Stimulated activated CD8-positive, alpha-beta memory T cell treated with anti-CD3 and anti-CD28 coated beads, Interleukin-12 subunit alpha, Interleukin-12 subunit beta, amount 100 ng/mL, for 4 hours (primary cell): ENCODE data around the gene PTS.
"Not testable (repeated sequence)": the region's sequence is repeated elsewhere in the genome, so short reads cannot be mapped to it uniquely, and the experiment has no call there.

ENCODE experiments used
- DNase-seq: peaks from one replicate; pipeline ENCODE4 v3.0.0-alpha.2; 2020; ENCODE audit warnings: low read depth

The PTS gene

DNA sequence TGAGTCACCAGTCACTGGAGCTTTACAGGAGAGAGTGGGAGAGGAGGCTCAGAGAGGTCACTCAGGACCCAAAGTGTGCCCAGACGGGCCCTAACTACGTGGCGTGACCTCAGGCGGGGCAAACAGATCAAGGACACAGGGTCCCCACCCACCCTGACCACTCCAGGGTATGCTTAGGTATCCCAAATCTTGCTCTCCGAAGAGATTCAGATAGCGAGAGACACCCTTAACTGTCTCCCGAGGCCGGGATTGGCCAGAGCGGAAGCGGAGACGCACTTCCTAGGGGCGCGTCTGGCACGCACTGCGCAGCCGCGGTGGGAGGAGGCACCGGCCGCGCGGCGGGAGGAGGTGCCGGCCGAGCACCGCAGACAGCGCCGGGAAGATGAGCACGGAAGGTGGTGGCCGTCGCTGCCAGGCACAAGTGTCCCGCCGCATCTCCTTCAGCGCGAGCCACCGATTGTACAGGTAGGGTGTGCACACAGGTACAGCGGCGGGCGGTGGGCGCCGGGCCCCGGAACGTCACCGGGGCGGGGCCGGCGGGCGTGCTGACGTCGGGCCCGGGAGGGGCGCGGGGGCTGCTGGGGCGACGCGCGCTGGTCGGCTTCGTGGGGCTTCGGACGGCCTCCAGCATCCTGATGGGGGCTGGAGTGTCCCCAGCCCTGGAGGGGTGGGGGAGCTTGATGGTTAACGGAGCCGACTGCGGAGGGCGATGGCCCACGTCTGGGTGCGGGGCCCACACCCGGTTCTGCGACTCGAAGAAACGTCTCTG, at the start of gene PTS:
TSS of gene PTS (plus strand) at position 367 of the 769 bp plus-strand sequence. CDS start at position 383, 16 bp downstream.
- peak; percentile 77 for DNase-seq

- no peak for DNase-seq
These were observed 48.6 kb upstream of the PTS start for GRCh38 chr11:112177589-112177988.

GRCh38 chr11:112178428-112178827, 47.8 kb upstream of the PTS start:
- DNase-seq = no peak

DNA sequence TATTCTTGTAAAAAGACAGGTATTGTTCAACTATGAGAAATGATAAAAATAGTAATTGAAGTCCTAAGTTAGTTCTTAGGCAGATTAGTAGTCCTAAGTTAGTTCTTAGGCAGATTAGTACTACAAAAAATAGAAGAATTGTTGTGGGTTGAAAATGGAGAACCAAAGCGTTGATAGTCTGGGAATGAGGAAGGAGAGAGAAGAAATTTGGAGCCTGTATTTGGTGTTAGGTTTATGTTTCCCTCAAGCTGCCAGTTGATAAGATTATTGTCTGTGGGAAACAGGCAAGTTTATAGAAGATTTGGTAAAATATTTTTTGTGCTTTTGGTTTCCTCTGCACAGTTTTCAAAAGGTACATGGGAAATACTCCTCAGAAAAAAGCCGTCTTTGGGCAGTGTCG, 47.3 kb upstream of the PTS start:
- DNase-seq = no peak

- DNase-seq = no peak
These were observed 46.6 kb upstream of the PTS start for GRCh38 chr11:112179601-112180000.

- no peak for DNase-seq
These were observed 43.4 kb upstream of the PTS start for GRCh38 chr11:112182867-112183266.

GRCh38 chr11:112185883-112186282, 40.3 kb upstream of the PTS start:
- DNase-seq = no peak

DNA sequence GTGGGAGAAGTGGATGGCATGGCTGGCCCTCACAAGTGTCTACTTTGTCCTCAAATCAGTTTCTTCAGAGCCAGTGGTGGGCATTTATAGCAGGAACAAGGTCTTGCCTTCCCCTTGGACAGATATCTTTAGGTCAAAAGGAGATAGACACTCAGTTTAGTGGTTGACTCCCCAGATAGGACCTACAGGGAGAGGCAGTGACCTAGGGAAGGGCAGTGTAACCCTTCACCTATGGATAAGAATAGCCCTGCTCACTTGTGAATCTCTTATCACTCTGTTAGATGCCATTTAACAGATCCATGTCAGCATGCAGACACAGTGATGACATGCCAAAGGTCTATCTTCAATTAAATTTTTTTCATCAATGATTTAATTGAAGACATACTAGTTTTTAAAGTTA, 39.9 kb upstream of the PTS start:
- no peak for DNase-seq

GRCh38 chr11:112195113-112195512, 31.1 kb upstream of the PTS start:
- not testable (repeated sequence) for DNase-seq

DNA sequence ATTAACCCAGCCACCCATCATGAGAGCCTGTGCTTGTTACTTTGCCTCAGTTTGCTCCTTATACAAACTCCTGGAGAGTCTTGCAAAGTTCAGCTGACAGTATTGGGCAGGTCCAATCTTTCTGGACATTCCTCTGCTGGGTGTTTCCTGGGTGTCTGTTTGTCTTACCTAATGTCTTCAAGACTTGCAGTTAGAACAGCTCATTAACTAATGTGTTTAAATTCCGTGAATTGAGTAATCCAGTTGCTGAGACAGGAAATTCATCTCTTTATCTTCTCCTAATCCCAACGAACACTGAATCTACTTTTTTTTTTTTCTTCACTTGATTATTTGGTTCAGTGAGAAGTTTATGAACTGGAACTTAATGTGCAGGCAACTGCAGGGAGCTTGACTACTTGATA, 30.3 kb upstream of the PTS start:
- DNase-seq = no peak

- no peak for DNase-seq
These were observed 29.6 kb upstream of the PTS start for GRCh38 chr11:112196519-112197087.

- not testable (repeated sequence) for DNase-seq
These were observed 27.1 kb upstream of the PTS start for GRCh38 chr11:112199101-112199500.

- no peak for DNase-seq
These were observed 26.0 kb upstream of the PTS start for GRCh38 chr11:112200252-112200651.

GRCh38 chr11:112206071-112206470, 20.2 kb upstream of the PTS start:
- no peak for DNase-seq

- no peak for DNase-seq
These were observed 15.3 kb upstream of the PTS start for GRCh38 chr11:112210890-112211289.

- no peak for DNase-seq
These were observed 14.7 kb upstream of the PTS start for GRCh38 chr11:112211536-112211935.

- no peak for DNase-seq
These were observed 13.9 kb upstream of the PTS start for GRCh38 chr11:112212290-112212689.

DNA sequence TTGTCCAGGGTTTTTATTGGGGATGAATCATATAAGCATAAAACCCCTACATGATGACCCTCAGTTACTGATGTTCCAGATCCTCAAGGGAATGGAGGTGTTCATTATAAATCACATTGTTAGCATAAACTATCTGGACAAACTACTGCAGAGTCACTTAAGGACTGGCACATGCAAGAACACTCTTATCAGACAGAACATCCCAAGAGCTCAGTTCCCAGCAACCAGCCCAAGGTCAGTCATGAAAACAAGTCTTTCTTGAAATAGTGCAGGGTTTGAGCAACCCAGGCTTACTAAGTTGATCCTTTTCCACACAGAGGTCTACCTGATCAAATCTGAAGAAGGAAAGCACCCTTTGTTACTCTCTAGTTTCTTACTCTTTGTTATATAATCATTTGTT, 13.5 kb upstream of the PTS start:
- DNase-seq = no peak

DNA sequence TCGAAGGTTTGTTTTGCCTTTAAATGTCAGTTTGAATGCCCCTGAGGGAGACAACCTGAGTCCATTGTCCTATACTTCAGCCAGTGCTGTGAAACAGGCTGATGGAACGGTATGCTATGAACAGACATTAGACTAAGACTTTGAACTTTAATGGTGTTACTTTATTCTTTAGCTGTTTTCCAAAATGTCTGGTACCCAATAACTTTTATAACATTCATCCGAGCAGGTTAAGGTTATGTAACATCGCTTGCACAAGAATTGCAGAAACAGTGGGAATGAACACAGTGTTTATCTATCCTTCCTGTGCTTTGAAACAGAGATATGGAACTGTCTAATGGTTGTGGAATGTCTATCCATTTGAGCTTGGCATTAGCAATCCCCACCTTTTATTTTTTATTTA, 12.5 kb upstream of the PTS start:
- no peak for DNase-seq

GRCh38 chr11:112215621-112216020, 10.6 kb upstream of the PTS start:
- no peak for DNase-seq

- DNase-seq = no peak
These were observed 9.6 kb upstream of the PTS start for GRCh38 chr11:112216561-112217105.

- DNase-seq = no peak
These were observed 6.6 kb upstream of the PTS start for GRCh38 chr11:112219476-112220232.

GRCh38 chr11:112221274-112221835, 4.9 kb upstream of the PTS start:
- DNase-seq = no peak
